ENCODE data around the gene GMDS. TPM values are rescaled to one million over a fixed set of nuclear protein-coding genes. Genes with fewer than 3 reads are reported as not detected.

The GMDS gene
- total RNA-seq, 1 experiment from 2014 or later = 27.6 TPM

GRCh38 chr6:1615151-1615852 lies 630.1 kb downstream of the GMDS start:
- no peak overlapping the region for H2AK5ac ChIP-seq (ENCODE audit: insufficient read length, low read length)
- H2BK15ac ChIP-seq (ENCODE audit: low read depth, low read length) = no peak overlapping the region
- no peak overlapping the region for H2BK12ac ChIP-seq (ENCODE audit: insufficient read length, low read depth, low read length)
- TF ChIP-seq CTCF (conservative IDR thresholded peaks at IDR 0.05) = no peak
- no peaks in the 10 kb centered on the region for H4K20me1 ChIP-seq (ENCODE audit: control insufficient read depth, insufficient read depth, insufficient read length)
- Mint-ChIP-seq H3K27me3 (ENCODE audit: low read depth) (peaks cover 92% of the 10 kb centered on the region), H3K36me3 (ENCODE audit: insufficient read depth in 1 of 3, low read depth in 3 of 3) (no peaks in the 10 kb centered on the region), H3K27ac (no peak overlapping the region), H3K4me3 (peak overlapping the region in 1 of 2 experiments; percentile 66; a peak in 3 of 5 replicates), H3K4me1 (peaks cover 5 to 28% of the 10 kb centered on the region in 2 experiments; a peak in 3 of 4 replicates), H3K9me3 (peaks cover 0 to 4% of the 10 kb centered on the region in 2 experiments; a peak in 3 of 5 replicates)
- no peak overlapping the region for H3K56ac ChIP-seq (ENCODE audit: insufficient read length, low read depth, low read length)
- peaks cover 87% of the 10 kb centered on the region for H3K27me3 ChIP-seq (ENCODE audit: insufficient read depth, low read length)
- no peak overlapping the region for H3K14ac ChIP-seq (ENCODE audit: insufficient read depth, low read length)
- H2BK20ac ChIP-seq (ENCODE audit: low read depth, low read length, poor library complexity, severe bottlenecking) = no peak overlapping the region
- H3K9me3 ChIP-seq (ENCODE audit: control insufficient read depth, low read depth, low read length) = no peaks in the 10 kb centered on the region
- H2BK120ac ChIP-seq (ENCODE audit: low read depth, low read length, poor library complexity, severe bottlenecking) = no peak overlapping the region
- H3K18ac ChIP-seq (ENCODE audit: insufficient read length, low read depth, low read length) = no peak overlapping the region
- H3K9ac ChIP-seq (ENCODE audit: extremely low read depth, insufficient read length, low read length) = no peak overlapping the region
- H3K4me1 ChIP-seq (ENCODE audit: insufficient read depth, low read length) = no peaks in the 10 kb centered on the region; the same call in 1 of the 2 replicates
- H3K23me2 ChIP-seq (ENCODE audit: insufficient read length, low read depth, low read length, poor library complexity, severe bottlenecking) = peaks cover 10% of the 10 kb centered on the region
- H3K79me2 ChIP-seq (ENCODE audit: insufficient read depth, low read length) = no peaks in the 10 kb centered on the region
- H3K4me2 ChIP-seq (ENCODE audit: insufficient read depth, insufficient read length, low read length) = peak overlapping the region; percentile 19
- no peak overlapping the region for H4K91ac ChIP-seq (ENCODE audit: insufficient read length, low read depth, low read length)
- no peak overlapping the region for H3T11ph ChIP-seq (ENCODE audit: low read length)
- no peak overlapping the region for H2BK5ac ChIP-seq (ENCODE audit: insufficient read length, low read length)
- no peak overlapping the region for H3K23ac ChIP-seq (ENCODE audit: insufficient read length, low read depth, low read length)
- DNase-seq = peak; percentile 75
- no peak overlapping the region for H2AFZ ChIP-seq (ENCODE audit: low read length)
- H4K8ac ChIP-seq (replicated peaks; ENCODE audit: insufficient read length, low read depth, low read length) = no peak overlapping the region
- no peak overlapping the region for H4K5ac ChIP-seq (ENCODE audit: insufficient read length, low read depth, low read length)
- WGBS (ENCODE audit: extremely low coverage, insufficient read length, low lambda C conversion rate) = no CpG with 5 or more reads among the region's 50 CpGs
- no peaks in the 10 kb centered on the region for H3K79me1 ChIP-seq (ENCODE audit: insufficient read depth, low read depth, low read length, poor library complexity, severe bottlenecking)
- no peak overlapping the region for H3K4ac ChIP-seq (ENCODE audit: low read depth, low read length)
- no peak overlapping the region for H3K27ac ChIP-seq (ENCODE audit: insufficient read length, low read depth, low read length)
